HG03575 (cell line): ENCODE results near the gene RTP2.

Experiments used
- ATAC-seq: cut with Tn5 transposase; IDR thresholded peaks from one replicate; pipeline ENCODE4 v1.9.1; 2021; ENCODE audit not compliant: unreplicated experiment, insufficient number of reproducible peaks, low FRiP score; ENCODE audit errors: extremely low read depth

Gene RTP2

DNA sequence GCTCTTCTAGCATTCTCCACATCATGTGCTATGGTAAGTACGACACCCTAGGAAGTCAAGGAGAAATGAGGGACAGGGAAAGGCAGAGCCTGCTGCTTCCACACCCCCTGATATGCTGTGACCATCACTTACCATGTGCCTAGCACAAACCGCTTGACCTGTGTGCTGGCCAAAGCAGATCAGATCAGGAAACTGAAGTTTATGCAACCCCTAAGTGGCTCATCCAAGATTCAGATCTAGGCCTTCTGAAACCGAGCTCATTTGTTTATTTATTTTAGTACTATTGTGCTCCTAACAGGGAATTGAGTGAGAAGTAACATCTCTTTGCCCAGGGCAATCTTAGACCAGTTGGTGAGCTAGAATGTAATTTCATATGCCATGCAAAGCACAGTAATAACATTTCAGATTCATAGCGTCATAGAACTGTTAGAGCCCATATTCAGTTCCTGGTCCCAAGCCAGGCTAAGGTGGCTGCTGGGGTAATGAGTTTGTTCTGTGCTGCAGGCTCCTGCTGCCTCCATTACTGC is at the start of gene RTP2:
Gene RTP2 (minus strand): TSS at position 51 of the 527 bp plus-strand sequence. CDS start 429 bp downstream, outside the sequence.
- ATAC-seq = no peak

GRCh38 chr3:187750513-187751123 is 48.3 kb upstream of the RTP2 start:
- ATAC-seq = no peak

- no peak for ATAC-seq
Observed at GRCh38 chr3:187750006-187750512, 47.7 kb upstream of the RTP2 start.

- ATAC-seq = peak; percentile 43
Observed at GRCh38 chr3:187748050-187748481, 45.7 kb upstream of the RTP2 start.

GRCh38 chr3:187747506-187747905 is 45.1 kb upstream of the RTP2 start:
- ATAC-seq = no peak

DNA sequence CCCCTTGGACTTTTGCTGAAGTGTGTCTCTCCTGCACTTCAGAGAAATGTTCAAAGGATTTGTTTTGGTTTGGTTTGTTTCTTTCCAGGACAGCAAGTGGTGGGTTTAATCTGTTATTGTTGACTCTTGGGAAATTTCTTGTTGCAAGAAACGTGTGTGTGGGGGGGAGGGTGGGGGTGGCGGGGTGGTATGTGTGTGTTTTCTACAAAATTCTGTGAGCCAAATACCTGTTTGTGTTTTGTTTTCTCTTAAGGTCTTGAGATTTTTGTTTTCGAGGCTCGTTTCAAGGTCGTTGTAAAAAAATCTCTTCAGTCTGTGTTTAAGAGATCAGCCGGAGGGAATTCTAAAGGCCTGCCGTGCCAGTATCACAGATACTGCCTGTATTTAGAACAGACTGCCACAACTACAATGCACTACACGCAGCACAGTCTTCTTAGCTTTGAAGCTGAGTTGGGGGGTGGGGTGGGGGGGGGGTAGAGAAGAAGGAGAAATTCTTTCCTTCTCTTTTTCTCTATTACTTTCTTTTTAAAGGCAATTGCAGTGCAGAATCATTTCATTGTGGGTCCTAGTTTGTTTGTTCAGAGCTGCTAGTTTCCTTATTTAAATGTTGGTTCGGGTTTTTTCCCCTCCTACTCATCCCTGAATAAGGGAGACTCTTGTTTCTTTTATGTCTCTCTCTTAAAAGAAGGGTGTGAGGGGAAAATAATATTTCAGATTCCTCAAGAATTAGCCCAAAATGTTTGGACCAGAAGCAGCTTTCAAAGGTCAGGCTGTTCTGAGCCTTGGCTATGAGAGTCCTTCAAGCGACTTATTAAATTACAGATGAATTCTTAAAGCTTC is 44.3 kb upstream of the RTP2 start:
- ATAC-seq = no peak

DNA sequence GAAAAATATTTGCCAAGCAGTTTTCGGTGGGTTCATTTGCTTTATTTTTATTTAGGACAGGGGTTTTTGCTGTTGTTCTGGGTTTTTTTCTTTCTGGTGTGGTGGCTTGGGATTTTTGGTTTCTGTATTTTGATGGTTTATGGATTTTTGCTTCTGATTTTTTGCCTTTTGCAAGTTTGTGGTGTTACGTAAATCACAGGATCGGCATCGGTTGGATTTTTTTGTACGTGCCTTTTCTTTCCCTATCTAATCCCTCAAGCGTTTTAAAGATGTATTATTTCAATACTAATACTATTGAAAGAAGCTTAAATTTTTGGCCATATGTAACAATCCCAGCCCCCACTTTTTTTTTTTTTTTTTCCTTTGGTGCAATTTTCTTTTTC is 43.7 kb upstream of the RTP2 start:
- ATAC-seq = no peak

DNA sequence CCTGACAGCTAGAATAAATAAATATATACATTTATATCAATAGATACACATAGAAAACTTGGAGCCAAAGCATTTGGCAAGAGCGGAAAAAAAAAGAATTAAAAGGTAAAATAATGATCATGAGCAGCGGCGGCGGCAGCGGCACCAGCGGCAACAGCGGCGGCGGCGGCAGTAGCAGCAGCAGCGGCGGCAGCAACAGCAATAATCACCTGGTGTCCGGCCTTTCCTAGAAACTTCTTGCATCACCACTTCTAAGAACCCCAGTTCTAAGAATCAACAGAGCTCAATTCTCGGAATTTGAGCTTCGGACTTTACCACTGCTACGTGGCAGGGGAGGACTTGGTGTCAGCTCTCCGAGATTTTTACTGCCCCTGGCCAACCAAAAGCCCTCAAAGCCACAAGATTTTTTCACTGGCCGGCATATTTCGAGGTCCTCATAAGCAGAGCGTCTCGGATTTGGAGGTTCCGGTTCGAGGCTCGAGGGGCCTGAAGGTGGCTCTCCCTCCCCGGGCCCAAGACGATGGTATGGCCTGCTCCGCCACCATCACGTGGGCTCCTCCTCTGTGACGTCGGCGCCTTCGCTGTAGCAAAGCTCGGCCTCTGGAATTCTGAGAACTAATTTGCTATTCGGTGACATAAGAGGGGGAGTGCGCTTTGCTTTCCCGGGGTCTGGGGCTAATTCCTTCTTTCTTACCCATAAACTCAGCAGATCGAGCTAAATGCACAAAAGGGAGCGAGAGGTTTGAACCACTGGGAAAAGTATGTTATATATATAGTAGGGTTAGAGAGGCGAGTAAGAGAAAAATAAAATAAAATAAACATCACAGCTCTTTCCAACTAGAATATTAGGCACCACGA is 43.1 kb upstream of the RTP2 start, which contains the start of gene BCL6:
Gene BCL6 (minus strand): TSS at position 268 of the 858 bp plus-strand sequence. CDS start 11,775 bp downstream, outside the sequence.
- no peak for ATAC-seq

DNA sequence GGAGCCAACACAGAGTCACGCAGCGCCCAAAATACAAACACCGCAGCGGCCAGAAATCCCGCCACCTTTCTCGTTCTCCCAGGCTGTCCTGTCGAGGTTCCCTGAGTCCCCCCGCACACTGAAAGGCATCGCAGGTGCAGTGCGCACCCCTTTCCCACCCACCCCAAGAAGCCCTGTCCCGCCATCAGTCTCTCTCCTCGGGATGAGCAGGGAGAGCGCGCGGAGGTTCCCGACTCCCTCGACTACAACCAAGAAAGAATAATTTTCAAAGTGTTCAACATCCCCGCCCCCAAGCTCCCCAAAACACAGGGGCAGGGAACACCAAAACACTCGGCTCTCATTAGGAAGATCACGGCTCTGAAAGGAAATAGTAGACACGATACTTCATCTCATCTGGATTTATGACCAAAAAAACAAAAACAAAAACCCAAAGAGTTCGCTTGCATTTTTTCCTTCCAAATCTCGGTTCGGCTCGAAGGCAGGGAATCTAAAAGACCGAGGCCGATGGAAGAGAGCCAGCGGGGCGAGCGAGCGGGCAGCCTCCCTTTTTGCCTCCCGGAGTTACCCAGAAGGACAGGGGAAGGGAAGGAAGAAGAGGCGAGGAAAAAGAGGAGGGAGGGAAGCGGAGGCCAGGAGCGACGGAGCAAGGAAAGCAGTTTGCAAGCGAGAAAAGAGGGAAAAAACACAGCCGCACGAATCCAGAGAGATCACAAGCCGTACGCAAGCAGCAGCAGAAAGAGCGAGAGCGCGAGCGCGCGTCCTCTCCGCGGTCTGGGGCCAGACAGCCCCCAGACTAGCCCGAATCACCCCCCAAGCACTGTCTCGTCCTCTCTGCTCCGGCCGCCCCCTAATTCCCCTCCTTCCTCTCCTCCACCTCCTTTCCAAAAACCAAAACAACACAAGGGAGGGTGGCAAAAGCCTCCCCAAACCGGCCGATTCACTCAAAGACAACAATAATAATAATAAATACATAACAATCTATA is 42.1 kb upstream of the RTP2 start:
- ATAC-seq = no peak

GRCh38 chr3:187743195-187744141 is 41.1 kb upstream of the RTP2 start:
- no peak for ATAC-seq

DNA sequence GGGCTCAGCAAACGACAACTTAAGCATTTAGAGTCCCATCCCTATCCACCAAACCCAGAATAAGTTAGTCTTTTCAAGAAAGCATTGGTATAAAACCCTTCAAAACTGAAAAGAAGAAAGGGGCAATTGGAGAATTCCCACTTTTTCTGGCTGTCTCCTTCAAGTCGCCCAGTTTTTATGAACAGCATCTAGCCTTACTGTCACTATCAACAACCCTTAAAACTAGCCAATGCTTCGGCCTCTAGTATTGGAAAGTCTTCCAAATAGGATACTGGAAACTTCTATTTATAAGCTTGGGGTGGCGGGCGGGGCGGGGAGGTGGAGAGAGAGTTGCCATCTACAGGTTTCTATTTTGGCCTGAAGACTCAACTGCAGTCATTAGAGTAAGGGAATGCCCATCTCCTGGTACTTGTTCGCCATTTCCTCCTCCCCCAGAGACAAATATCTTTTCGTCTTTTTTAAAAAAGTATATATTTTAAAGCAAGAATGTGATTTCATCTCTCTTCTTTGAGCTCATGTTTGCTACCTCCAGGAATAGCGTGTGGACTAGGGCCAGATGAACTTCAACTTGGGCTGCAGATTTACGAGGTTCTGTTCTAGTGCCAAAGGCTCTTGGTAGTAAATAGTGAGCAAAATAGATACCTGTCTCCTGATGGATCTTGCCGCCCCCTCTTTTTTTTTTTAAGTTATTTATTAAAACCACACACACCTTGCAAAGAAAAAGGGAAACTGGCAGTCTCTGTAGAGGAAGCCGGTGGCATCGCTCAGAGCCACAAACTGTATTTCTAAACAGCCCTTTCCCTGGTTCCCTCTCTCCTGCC is 40.2 kb upstream of the RTP2 start:
- ATAC-seq = no peak

DNA sequence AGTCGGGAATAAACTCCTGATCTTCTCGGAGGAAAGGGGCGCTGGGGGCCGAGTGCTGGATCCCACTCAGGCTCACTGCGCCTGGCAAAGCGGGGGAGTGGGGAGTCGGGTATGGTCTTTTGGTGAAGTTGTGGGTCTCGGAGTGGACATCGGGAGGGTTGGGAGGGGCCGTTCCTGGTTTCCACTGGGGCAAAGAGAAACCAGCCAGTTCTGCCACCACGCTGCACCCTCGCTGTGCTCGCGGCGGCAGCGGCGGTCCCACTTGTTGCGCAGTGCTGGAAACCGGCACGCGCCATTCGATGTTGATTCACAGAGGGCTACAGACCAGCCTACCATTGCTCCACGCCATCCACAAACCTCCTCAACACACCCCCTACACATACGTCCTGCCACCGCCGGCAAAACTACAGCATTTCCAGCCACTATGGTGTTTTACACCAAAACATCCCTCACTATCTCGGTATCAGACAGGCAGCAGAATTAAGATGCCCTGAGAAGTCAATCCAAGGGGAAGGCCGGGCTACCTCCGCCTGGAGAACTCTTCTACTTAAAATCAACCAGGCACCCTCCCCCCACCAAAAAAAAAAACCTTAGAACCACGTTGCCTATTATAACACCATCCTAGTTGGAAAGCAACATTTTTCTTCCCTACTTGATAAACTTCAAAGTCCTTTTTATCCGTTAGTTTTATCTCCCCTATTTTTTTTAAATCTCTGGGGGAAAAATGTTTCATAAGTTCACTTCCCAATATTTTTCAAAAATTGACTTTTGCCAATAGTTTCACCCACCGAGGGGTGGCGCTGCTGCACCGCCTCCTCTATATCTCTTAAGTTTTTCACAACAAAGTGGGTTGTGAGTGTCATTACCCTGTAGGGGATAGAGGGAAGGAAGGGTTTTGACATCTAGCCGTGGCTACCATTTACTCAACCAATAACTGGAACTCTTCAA is 39.3 kb upstream of the RTP2 start:
- no peak for ATAC-seq

- no peak for ATAC-seq
Observed at GRCh38 chr3:187740421-187741399, 38.4 kb upstream of the RTP2 start.
